ENCODE results near the gene TPCN1. TPM values are rescaled to one million over a fixed set of nuclear protein-coding genes. Genes with fewer than 3 reads are reported as not detected.

The TPCN1 gene
- total and polyA plus RNA-seq, 2 of the 13 experiments (the other 11 are each of a cell fraction or from before 2014, with no cell fraction given): 8.0 to 26.8 TPM

GRCh38 chr12:113269257-113269943, 48.1 kb downstream of the TPCN1 start:
- Histone ChIP-seq H3K79me2 (ENCODE audit: insufficient read depth, low read length) (no peaks in the 10 kb centered on the region), H3K36me3 (replicated peaks in 1 of 2; ENCODE audit: control insufficient read depth in 1 of 2, insufficient read depth in 2 of 2, low read length in 2 of 2) (peaks cover 6% of the 10 kb centered on the region in 2 experiments; a peak in 4 of 5 replicates), H3K9ac (ENCODE audit: insufficient read depth, low read depth, low read length) (no peak overlapping the region), H3K4me1 (ENCODE audit: insufficient read depth, low read length) (peaks cover 43% of the 10 kb centered on the region), H4K20me1 (ENCODE audit: insufficient read depth, low read length) (no peaks in the 10 kb centered on the region), H2AFZ (ENCODE audit: low read length) (no peak overlapping the region), H3K9me3 (ENCODE audit: low read length) (no peaks in the 10 kb centered on the region), H3K4me3 (replicated peaks in 1 of 3; ENCODE audit: insufficient read depth in 1 of 3, low read depth in 2 of 3, low read length in 3 of 3) (no peak overlapping the region), H3K4me2 (ENCODE audit: low read depth, low read length) (no peak overlapping the region), H3K27me3 (ENCODE audit: control insufficient read depth in 1 of 2, insufficient read depth in 2 of 2, low read length in 2 of 2) (no peaks in the 10 kb centered on the region), H3K27ac (ENCODE audit: extremely low read length, insufficient read depth, low read length) (no peak overlapping the region)
- no peak for ATAC-seq
- no peak for FAIRE-seq
- 98% methylated on average over 8 of the region's 12 CpGs for WGBS (ENCODE audit: low lambda C conversion rate)
- intact Hi-C loops (cut with micrococcal nuclease; ENCODE audit: unreplicated experiment) (no loop called here), in situ Hi-C loops (cut with HindIII; ENCODE audit: extremely low pct_ligation_motif_present, low pct_unique_long_range_greater_than_20kb) (no loop called here)
- ChIA-PET POLR2A (interaction anchor here (0.8 to 1.4 kb wide), 4 partner anchors 39 to 66 kb away, joined by 3 to 10 read pairs (median 5); no protein-coding TSS in a partner anchor), CTCF (ENCODE audit: low intra/inter-chr PET ratio, low total read pairs) (no interaction called here)
- no peak for DNase-seq (ENCODE audit: low spot score)
- no TSS peak for BruUV-seq (replicated peaks)
- TF ChIP-seq ZNF652 (CRISPR knock-in tag; IDR thresholded peaks at IDR 0.05; ENCODE audit: borderline replicate concordance, low read depth): no peak
- TF ChIP-seq ARID5B (CRISPR knock-in tag; IDR thresholded peaks at IDR 0.05): peak; percentile 57
- no peak for TF ChIP-seq MTA1 (CRISPR knock-in tag; IDR thresholded peaks at IDR 0.05; ENCODE audit: borderline replicate concordance)
- no peak for TF ChIP-seq JUND (CRISPR knock-in tag; IDR thresholded peaks at IDR 0.05)
- no peak for TF ChIP-seq HINFP (CRISPR knock-in tag; IDR thresholded peaks at IDR 0.05; ENCODE audit: low read depth)
- no peak for TF ChIP-seq CC2D1A (CRISPR knock-in tag; IDR thresholded peaks at IDR 0.05)
- TF ChIP-seq ZSCAN21 (CRISPR knock-in tag; IDR thresholded peaks at IDR 0.05; ENCODE audit: borderline replicate concordance): 0 out of 2 replicates have a peak, but pooled peaks have one; percentile 6
- peak; percentile 44; the same call in 1 of the 2 replicates for TF ChIP-seq RARA (CRISPR knock-in tag; IDR thresholded peaks at IDR 0.05)
- TF ChIP-seq ZNF687 (CRISPR knock-in tag; IDR thresholded peaks at IDR 0.05): peak; percentile 40; the same call in 1 of the 2 replicates
- no peak for TF ChIP-seq ZNF260 (CRISPR knock-in tag; IDR thresholded peaks at IDR 0.05; ENCODE audit: borderline replicate concordance, low read depth)
- peak; percentile 84 for TF ChIP-seq HNF4A (CRISPR knock-in tag; IDR thresholded peaks at IDR 0.05)
- no peak for TF ChIP-seq GPBP1L1 (CRISPR knock-in tag; IDR thresholded peaks at IDR 0.05)
- TF ChIP-seq YEATS2 (CRISPR knock-in tag; IDR thresholded peaks at IDR 0.05; ENCODE audit: borderline replicate concordance): no peak
